AG10803 (cell line): ENCODE data around the gene SHKBP1.
A peak's percentile ranks its signal among the peaks of the same experiment; 100 is the strongest.
"Not testable (repeated sequence)": the region's sequence is repeated elsewhere in the genome, so short reads cannot be mapped to it uniquely, and the experiment has no call there.

Experiments used
- DNase-seq: peaks from one replicate; pipeline ENCODE4 v3.0.0; 2010; ENCODE audit warnings: low read depth
- H3K4me3 ChIP-seq: 2 replicates; pipeline ENCODE4 v1.5.1; 2011; ENCODE audit warnings: mild to moderate bottlenecking, low read length, control low read depth
- TF ChIP-seq, protein P1 (sequence below): conservative IDR thresholded peaks from 2 replicates; pipeline ENCODE4 v1.5.1; 2011; ENCODE audit warnings: mild to moderate bottlenecking, low read length, control low read depth, inconsistent platforms

Gene SHKBP1

DNA sequence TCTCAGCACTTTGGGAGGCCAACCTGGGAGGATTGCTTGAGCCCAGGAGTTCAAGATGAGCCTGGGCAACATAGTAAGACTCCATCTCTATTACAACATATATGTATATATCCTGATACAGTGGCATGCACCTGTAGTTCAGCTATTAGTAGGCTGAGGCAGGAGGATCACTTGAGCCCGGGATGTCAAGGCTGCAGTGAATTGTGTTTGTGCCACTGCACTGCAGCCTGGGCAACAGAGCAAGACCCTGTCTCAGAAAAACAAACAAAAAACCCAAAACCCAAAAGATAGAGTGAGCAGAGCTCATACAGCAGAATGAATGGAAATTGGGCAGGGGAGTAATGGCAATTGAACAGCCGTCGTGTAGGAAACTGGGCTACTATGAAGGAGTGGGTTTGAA is 17.3 kb upstream of the SHKBP1 start:
- no peak overlapping the region for H3K4me3 ChIP-seq
- TF ChIP-seq, protein P1, sequence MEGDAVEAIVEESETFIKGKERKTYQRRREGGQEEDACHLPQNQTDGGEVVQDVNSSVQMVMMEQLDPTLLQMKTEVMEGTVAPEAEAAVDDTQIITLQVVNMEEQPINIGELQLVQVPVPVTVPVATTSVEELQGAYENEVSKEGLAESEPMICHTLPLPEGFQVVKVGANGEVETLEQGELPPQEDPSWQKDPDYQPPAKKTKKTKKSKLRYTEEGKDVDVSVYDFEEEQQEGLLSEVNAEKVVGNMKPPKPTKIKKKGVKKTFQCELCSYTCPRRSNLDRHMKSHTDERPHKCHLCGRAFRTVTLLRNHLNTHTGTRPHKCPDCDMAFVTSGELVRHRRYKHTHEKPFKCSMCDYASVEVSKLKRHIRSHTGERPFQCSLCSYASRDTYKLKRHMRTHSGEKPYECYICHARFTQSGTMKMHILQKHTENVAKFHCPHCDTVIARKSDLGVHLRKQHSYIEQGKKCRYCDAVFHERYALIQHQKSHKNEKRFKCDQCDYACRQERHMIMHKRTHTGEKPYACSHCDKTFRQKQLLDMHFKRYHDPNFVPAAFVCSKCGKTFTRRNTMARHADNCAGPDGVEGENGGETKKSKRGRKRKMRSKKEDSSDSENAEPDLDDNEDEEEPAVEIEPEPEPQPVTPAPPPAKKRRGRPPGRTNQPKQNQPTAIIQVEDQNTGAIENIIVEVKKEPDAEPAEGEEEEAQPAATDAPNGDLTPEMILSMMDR = no peak
- DNase-seq = no peak

DNA sequence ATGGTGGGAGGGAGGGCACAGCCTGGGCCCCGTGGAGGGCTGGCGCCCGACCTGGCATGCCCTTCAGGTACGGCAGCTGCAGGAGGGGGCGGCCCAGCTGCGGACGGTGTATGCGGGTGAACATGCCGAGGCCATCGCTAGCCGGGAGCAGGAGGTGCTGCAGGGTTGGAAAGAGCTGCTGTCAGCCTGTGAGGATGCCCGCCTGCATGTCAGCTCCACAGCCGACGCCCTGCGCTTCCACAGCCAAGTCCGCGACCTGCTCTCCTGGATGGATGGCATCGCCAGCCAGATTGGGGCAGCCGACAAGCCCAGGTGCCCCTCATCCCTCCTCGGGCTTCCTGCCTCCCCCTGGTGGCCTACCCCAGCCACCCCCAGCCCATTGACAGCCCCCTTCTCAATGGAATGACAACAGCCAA is 16.6 kb upstream of the SHKBP1 start:
- no peak for DNase-seq
- TF ChIP-seq, protein P1 = no peak
- no peak overlapping the region for H3K4me3 ChIP-seq

DNA sequence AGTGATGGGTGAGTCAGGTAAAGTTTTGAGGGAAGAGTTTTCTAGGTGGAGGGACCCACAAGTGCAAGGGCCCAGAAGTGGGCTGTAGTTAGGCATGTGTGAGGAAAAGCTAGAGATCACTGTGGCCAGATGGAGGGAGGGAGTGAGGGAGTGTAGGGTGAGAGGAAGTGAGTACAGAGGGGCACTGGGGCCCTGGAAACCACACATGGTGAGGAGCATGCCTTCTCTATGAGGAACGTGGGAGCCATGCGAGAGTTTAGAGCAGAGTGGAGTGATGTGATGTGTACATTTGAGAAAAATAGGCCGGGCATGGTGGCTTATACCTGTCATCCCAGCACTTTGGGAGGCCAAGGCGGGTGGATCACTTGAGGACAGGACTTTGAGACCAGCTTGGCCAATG is 14.7 kb upstream of the SHKBP1 start:
- TF ChIP-seq, protein P1 = no peak
- no peak for DNase-seq

DNA sequence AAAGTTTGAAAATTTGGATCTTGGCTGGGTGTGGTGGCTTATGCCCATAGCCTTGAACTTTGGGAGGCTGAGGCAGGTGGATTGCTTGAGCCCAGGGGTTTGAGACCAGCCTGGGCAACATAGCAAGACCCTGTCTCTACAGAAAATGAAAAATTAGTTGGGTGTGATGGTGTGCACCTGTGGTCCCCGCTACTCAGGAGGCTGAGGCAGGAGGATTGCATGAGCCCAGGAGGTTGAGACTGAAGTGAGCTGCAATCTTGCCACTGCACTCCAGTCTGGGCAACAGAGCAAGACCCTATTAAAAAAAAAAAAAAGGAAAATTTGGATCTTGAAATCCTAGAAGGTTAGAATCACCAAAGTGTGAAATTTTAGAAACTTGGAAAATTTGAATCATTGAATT is 12.1 kb upstream of the SHKBP1 start:
- not testable (repeated sequence) for H3K4me3 ChIP-seq, DNase-seq

More for the DNA sequence above, 14.7 kb upstream of the SHKBP1 start:
- no peak overlapping the region for H3K4me3 ChIP-seq

DNA sequence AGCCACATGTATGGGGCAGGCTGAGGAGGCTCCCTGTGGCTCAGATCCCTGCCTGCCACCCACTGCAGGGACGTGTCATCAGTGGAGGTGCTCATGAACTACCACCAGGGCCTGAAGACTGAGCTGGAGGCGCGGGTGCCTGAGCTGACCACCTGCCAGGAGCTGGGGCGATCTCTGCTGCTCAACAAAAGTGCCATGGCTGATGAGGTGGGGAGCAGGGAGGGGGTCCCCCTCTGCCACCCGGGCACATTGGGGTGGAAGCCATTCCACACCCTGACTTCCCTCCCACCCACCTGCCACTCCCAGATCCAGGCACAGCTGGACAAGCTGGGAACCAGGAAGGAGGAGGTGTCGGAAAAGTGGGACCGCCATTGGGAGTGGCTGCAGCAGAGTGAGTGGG is 11.3 kb upstream of the SHKBP1 start:
- DNase-seq = no peak
- TF ChIP-seq, protein P1 = no peak
- no peak overlapping the region for H3K4me3 ChIP-seq

DNA sequence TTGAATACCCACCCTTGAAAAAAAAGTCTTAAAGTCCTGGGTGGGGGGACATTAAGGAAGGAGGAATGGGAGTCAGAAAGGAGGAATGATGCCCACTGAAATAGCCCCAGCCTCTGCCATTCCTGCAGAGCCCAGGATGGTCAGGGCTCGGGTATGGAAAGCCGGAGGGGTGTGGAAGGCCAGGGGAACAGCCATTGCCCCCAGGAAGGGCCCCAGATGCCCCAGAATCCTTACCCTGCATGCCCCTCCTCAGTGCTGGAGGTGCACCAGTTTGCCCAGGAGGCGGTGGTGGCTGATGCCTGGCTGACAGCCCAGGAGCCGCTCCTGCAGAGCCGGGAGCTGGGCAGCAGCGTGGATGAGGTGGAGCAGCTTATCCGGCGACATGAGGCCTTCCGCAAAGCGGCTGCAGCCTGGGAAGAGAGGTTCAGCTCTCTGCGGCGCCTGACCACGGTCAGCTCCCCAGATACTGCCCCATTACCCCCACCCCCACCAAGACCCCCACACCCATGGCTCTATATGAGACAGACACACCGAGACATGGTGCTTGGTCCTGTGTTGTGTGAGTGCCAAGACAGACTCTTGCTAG is 10.7 kb upstream of the SHKBP1 start:
- DNase-seq = no peak
- TF ChIP-seq, protein P1 = no peak
- no peak overlapping the region for H3K4me3 ChIP-seq

DNA sequence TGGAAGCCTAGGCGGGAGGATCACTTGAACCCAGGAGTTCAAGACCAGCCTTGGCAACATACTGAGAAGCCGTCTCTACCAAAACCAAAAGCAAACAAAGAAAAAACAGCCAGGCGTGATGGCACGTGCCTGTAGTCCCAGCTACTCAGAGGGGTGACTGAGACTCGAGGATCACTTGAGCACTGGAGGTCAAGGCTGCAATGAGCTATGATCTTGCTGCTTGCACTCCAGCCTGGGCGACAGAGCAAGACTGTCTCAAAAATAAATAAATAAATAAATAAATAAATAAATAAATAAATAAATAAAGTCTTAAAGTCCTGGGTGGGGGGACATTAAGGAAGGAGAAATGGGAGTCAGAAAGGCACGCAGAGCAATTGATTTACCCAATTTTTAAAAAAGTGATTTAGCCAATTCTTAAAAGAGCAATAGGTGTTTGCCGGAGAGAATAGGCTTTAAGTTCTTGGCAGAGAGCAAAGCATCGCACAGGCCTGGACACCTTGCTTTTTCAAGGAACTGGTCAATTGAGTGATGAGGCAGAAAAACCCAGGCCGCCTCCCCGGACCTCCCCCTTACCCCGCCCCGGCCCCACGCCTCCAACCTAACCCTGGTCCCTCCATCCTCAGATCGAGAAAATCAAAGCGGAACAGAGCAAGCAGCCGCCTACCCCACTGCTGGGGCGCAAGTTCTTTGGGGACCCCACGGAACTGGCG is 9.5 kb upstream of the SHKBP1 start:
- no peak for DNase-seq
- H3K4me3 ChIP-seq = peak overlapping the region; percentile 51
- TF ChIP-seq, protein P1 = no peak
